CD14-positive monocyte (primary cell): ENCODE measurements around the gene PTGER1. TPM values are rescaled to one million over a fixed set of nuclear protein-coding genes. Genes with fewer than 3 reads are reported as not detected.

Experiments
- DNase-seq, 3 donors: peaks; one replicate each; pipeline ENCODE4 v3.0.0-alpha.2; 2011 to 2022
- H2AFZ ChIP-seq: 2 replicates; pipeline ENCODE4 v1.6.0; 2012; ENCODE audit warnings: mild to moderate bottlenecking, low read depth, low read length, inconsistent platforms; ENCODE audit not compliant: insufficient read depth, poor library complexity, severe bottlenecking
- H3K27ac ChIP-seq, 2 donors: 1 replicate in 1 of 2; 2 replicates in 1 of 2; pipeline ENCODE4 v1.5.1; 2012 to 2013; ENCODE audit warnings: low read length in 2 of 2, control low read depth in 1 of 2, inconsistent platforms in 1 of 2, low read depth in 1 of 2, mild to moderate bottlenecking in 1 of 2
- H3K27me3 ChIP-seq, 2 donors: one replicate each; pipeline versions ENCODE4 v1.6.0 to v1.6.1; 2011 to 2013; ENCODE audit warnings: low read length in 2 of 2; ENCODE audit not compliant: control insufficient read depth in 2 of 2, insufficient read depth in 2 of 2
- H3K36me3 ChIP-seq, 2 donors: replicated peaks in 1 of 2; 1 replicate in 1 of 2; 2 replicates in 1 of 2; pipeline versions ENCODE4 v1.5.1 to v1.6.1; 2012 to 2013; ENCODE audit warnings: low read length in 2 of 2, control low read depth in 1 of 2, inconsistent platforms in 1 of 2, mild to moderate bottlenecking in 1 of 2; ENCODE audit not compliant: insufficient read depth in 2 of 2, control insufficient read depth in 1 of 2
- H3K4me1 ChIP-seq, 2 donors: 1 replicate in 1 of 2; 2 replicates in 1 of 2; pipeline versions ENCODE4 v1.5.1 to v1.6.1; 2012 to 2013; ENCODE audit warnings: low read length in 2 of 2, control low read depth in 1 of 2, inconsistent platforms in 1 of 2, mild to moderate bottlenecking in 1 of 2, moderate library complexity in 1 of 2; ENCODE audit not compliant: insufficient read depth in 2 of 2, control insufficient read depth in 1 of 2
- H3K4me2 ChIP-seq: replicated peaks from 2 replicates; pipeline ENCODE3; 2012; ENCODE audit warnings: low read length, moderate library complexity, mild to moderate bottlenecking; ENCODE audit not compliant: poor library complexity, severe bottlenecking; ENCODE audit errors: extremely low read depth
- H3K4me3 ChIP-seq, 3 experiments: fragments of 200-600 bp in 1 of 3; sonication (generic) in 1 of 3; replicated peaks in 1 of 3; 1 replicate in 2 of 3; 2 replicates in 1 of 3; pipeline ENCODE4 v1.5.1; 2011 to 2013; ENCODE audit warnings: low read length in 3 of 3, mild to moderate bottlenecking in 3 of 3, control low read depth in 2 of 3, low read depth in 2 of 3, inconsistent platforms in 1 of 3, moderate library complexity in 1 of 3
- H3K79me2 ChIP-seq: 2 replicates; pipeline ENCODE4 v1.6.0; 2012; ENCODE audit warnings: mild to moderate bottlenecking, control low read depth, inconsistent platforms, low read length, moderate library complexity; ENCODE audit not compliant: insufficient read depth
- H3K9ac ChIP-seq: 2 replicates; pipeline ENCODE4 v1.6.0; 2017; ENCODE audit warnings: low read length, mild to moderate bottlenecking; ENCODE audit not compliant: insufficient read depth, poor library complexity, severe bottlenecking
- H3K9me3 ChIP-seq, 2 donors: replicated peaks in 1 of 2; 1 replicate in 1 of 2; 2 replicates in 1 of 2; pipeline versions ENCODE4 v1.5.1 to v1.6.1; 2012 to 2013; ENCODE audit warnings: low read length in 2 of 2, control low read depth in 1 of 2; ENCODE audit not compliant: control insufficient read depth in 1 of 2, insufficient read depth in 1 of 2
- H4K20me1 ChIP-seq: 2 replicates; pipeline ENCODE4 v1.6.0; 2012; ENCODE audit warnings: mild to moderate bottlenecking, low read length, control low read depth, moderate library complexity; ENCODE audit not compliant: insufficient read depth
- H3K27ac Mint-ChIP-seq, 7 donors: one replicate each; pipeline ENCODE4 v1.8.0; 2020; ENCODE audit warnings: mild to moderate bottlenecking in 7 of 7, mixed read lengths in 7 of 7, moderate library complexity in 6 of 7, inconsistent platforms in 2 of 7
- H3K27me3 Mint-ChIP-seq, 3 donors: one replicate each; pipeline ENCODE4 v1.8.0; 2021 to 2022; ENCODE audit warnings: low read depth in 3 of 3, mild to moderate bottlenecking in 3 of 3, mixed read lengths in 3 of 3, moderate library complexity in 3 of 3, inconsistent platforms in 1 of 3
- H3K36me3 Mint-ChIP-seq, 2 donors: one replicate each; pipeline ENCODE4 v1.8.0; 2020; ENCODE audit warnings: mixed read lengths in 2 of 2, inconsistent platforms in 1 of 2, mild to moderate bottlenecking in 1 of 2
- H3K4me1 Mint-ChIP-seq: one replicate; pipeline ENCODE4 v1.8.0; 2020; ENCODE audit warnings: mild to moderate bottlenecking, mixed read lengths
- H3K4me3 Mint-ChIP-seq, 2 donors: one replicate each; pipeline ENCODE4 v1.8.0; 2020; ENCODE audit warnings: mild to moderate bottlenecking in 2 of 2, mixed read lengths in 2 of 2, moderate library complexity in 1 of 2
- H3K9me3 Mint-ChIP-seq, 7 donors: one replicate each; pipeline ENCODE4 v1.8.0; 2020 to 2022; ENCODE audit warnings: mixed read lengths in 7 of 7, mild to moderate bottlenecking in 6 of 7, moderate library complexity in 6 of 7, inconsistent platforms in 2 of 7
- CTCF ChIP-seq: fragments of 200-600 bp; IDR thresholded peaks from one replicate; pipeline ENCODE4 v1.8.0; 2022; ENCODE audit warnings: antibody characterized with exemption, mild to moderate bottlenecking
- WGBS: methylation state at CpG from one replicate; pipeline ENCODE4 v1.1.5; 2013; ENCODE audit warnings: missing lambda C conversion rate; ENCODE audit not compliant: insufficient coverage; 5-methylcytosine and 5-hydroxymethylcytosine counted together
- intact Hi-C, 2 donors: fragments of 100-400 bp; cut with micrococcal nuclease; formaldehyde crosslinking; loops; one replicate each; pipeline versions ENCODE4 v1.15.0 to v1.15.1; 2023
- polyA plus RNA-seq, 3 donors: library from polyadenylated mRNA; depleted of rRNA in 1 of 3; unstranded in 2 of 3; stranded (reverse) in 1 of 3; fragments of 300-500 nt in 2 of 3; fragments of >200 nt in 1 of 3; fragmentation: Illumina TruSeq in 2 of 3; gene quantifications; 1 replicate in 2 of 3; 2 replicates in 1 of 3; pipeline ENCODE4 v1.2.3, GENCODE V29; 2012 to 2021

Gene PTGER1
- polyA plus RNA-seq, 3 donors: not detected

GRCh38 chr19:14497228-14497921 lies 22.2 kb upstream of the PTGER1 start:
- H3K9me3 Mint-ChIP-seq: no peaks in the 10 kb centered on the region
- no peak overlapping the region for H3K27ac ChIP-seq
- H3K27me3 Mint-ChIP-seq: peaks cover 7 to 22% (median 11%) of the 10 kb centered on the region in 3 donors
- 82% methylated on average over 5 of the region's 6 CpGs for WGBS
- no peak overlapping the region for H3K4me3 ChIP-seq
- peaks cover 23% of the 10 kb centered on the region for H3K4me1 Mint-ChIP-seq
- H3K4me3 Mint-ChIP-seq: peak overlapping the region in 1 of 2 donors; percentile 35
- intact Hi-C loops: loop anchor here in 1 of 2 donors (5.0 kb wide), 1 partner anchor 35 kb away; no protein-coding TSS in a partner anchor
- no peak overlapping the region for H3K9ac ChIP-seq
- no peak overlapping the region for H2AFZ ChIP-seq
- no peak overlapping the region for H3K4me2 ChIP-seq
- H3K36me3 Mint-ChIP-seq: no peaks in the 10 kb centered on the region
- peaks cover 23 to 25% of the 10 kb centered on the region in 2 donors for H3K4me1 ChIP-seq
- peak in 1 of 3 donors; percentile 8 for DNase-seq
- H3K27me3 ChIP-seq: no peaks in the 10 kb centered on the region
- H3K9me3 ChIP-seq: no peaks in the 10 kb centered on the region
- no peaks in the 10 kb centered on the region for H3K79me2 ChIP-seq
- no peaks in the 10 kb centered on the region for H4K20me1 ChIP-seq
- TF ChIP-seq CTCF: no peak
- H3K36me3 ChIP-seq: no peaks in the 10 kb centered on the region
- no peak overlapping the region for H3K27ac Mint-ChIP-seq

- Histone ChIP-seq H3K9ac (no peak overlapping the region), H3K4me3 (no peak overlapping the region), H3K36me3 (no peaks in the 10 kb centered on the region)
Observed at GRCh38 chr19:14496834-14497227, 21.7 kb upstream of the PTGER1 start.

More at GRCh38 chr19:14496834-14497227, 21.7 kb upstream of the PTGER1 start:
- TF ChIP-seq CTCF: no peak
- no peak for DNase-seq
- Mint-ChIP-seq H3K27me3 (peaks cover 7 to 22% (median 11%) of the 10 kb centered on the region in 3 donors), H3K4me1 (peaks cover 23% of the 10 kb centered on the region), H3K4me3 (peak overlapping the region in 1 of 2 donors; percentile 80), H3K27ac (peak overlapping the region in 1 of 7 donors; percentile 3), H3K36me3 (no peaks in the 10 kb centered on the region), H3K9me3 (no peaks in the 10 kb centered on the region)
- Histone ChIP-seq H3K9me3 (no peaks in the 10 kb centered on the region), H3K27ac (no peak overlapping the region), H3K4me1 (peaks cover 23 to 25% of the 10 kb centered on the region in 2 donors), H3K27me3 (no peaks in the 10 kb centered on the region), H4K20me1 (no peaks in the 10 kb centered on the region), H2AFZ (no peak overlapping the region), H3K4me2 (no peak overlapping the region), H3K79me2 (no peaks in the 10 kb centered on the region)
- intact Hi-C loops: loop anchor here in 1 of 2 donors (5.0 kb wide), 1 partner anchor 35 kb away; no protein-coding TSS in a partner anchor
- 85% methylated on average over 6 of the region's 7 CpGs for WGBS
